ENCODE results near the gene NAMPT. TPM values are rescaled to one million over a fixed set of nuclear protein-coding genes. Genes with fewer than 3 reads are reported as not detected.

Gene NAMPT
- 184 TPM for total RNA-seq
- long read RNA-seq, full-length matches to known transcripts: 174 of 210 reads
- long read RNA-seq, partial matches to known transcripts: 6 of 210 reads
- long read RNA-seq, other reads (novel, unspliced or antisense): 30 of 210 reads

DNA sequence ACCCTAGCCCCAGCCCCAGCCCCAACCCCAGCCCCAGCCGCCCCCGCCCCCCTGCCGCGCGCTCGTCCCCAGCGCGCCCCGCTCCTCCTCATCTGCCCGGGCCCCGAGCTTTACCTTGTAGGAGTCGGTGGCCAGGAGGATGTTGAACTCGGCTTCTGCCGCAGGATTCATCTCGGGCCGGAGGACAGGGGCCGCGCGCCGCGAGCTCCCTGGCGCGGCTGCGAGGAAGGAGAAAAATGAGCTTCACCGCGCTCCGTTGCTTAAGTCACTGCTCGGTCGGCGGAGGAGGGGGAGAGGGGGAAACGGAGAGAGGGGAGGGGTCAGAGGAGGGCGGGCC is at the start of gene NAMPT:
Gene NAMPT (minus strand): TSS at position 270 of the 337 bp plus-strand sequence. CDS start 99 bp downstream, at position 171.
- no peak for TF ChIP-seq CTCF (IDR thresholded peaks at IDR 0.05)
- intact Hi-C loops (cut with DNase I): no loop called here
- Histone ChIP-seq H3K27me3 (no peaks in the 10 kb centered on the region), H3K27ac (peak within 1 kb of the TSS; percentile 95), H3K9me3 (no peaks in the 10 kb centered on the region), H3K36me3 (no peaks in the 10 kb centered on the region), H3K4me1 (peaks cover 36% of the 10 kb centered on the region), H3K4me3 (peak within 1 kb of the TSS; percentile 81)
- ATAC-seq (no peak), DNase-seq (no peak)

DNA sequence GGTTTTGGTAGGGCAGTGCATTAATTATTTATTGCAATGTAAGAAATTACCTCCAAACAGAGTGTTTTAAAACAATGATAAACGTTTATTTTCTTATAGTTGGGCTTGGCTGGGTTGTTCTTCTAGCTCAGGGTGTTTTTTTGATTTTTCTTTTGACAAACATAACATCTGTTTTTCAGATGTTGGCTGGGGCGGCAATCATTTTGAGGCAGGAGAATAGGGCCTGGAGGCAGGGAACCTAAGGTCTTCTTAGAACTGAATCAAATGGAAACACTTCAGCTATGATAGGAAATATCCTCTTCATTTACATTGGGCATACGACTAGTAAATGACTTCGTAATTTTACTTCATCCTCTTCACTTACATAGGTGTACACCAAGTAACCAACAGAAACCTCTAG is 47.4 kb upstream of the NAMPT start:
- DNase-seq: no peak
- H3K9me3 ChIP-seq: no peaks in the 10 kb centered on the region
- H3K4me1 ChIP-seq: no peaks in the 10 kb centered on the region
- H3K27ac ChIP-seq: no peak overlapping the region
- TF ChIP-seq CTCF (IDR thresholded peaks at IDR 0.05): no peak
- H3K27me3 ChIP-seq: no peaks in the 10 kb centered on the region
- H3K4me3 ChIP-seq: no peak overlapping the region
- ATAC-seq: no peak
- intact Hi-C loops (cut with DNase I): no loop called here
- H3K36me3 ChIP-seq: no peaks in the 10 kb centered on the region

GRCh38 chr7:106331441-106332175 is 46.8 kb upstream of the NAMPT start:
- no peak overlapping the region for H3K27ac ChIP-seq
- intact Hi-C loops (cut with DNase I): no loop called here
- no peak for ATAC-seq
- TF ChIP-seq CTCF (IDR thresholded peaks at IDR 0.05): no peak
- H3K4me1 ChIP-seq: no peaks in the 10 kb centered on the region
- no peaks in the 10 kb centered on the region for H3K36me3 ChIP-seq
- no peaks in the 10 kb centered on the region for H3K9me3 ChIP-seq
- DNase-seq: no peak
- no peaks in the 10 kb centered on the region for H3K27me3 ChIP-seq
- no peak overlapping the region for H3K4me3 ChIP-seq

GRCh38 chr7:106329971-106330733 is 45.4 kb upstream of the NAMPT start:
- no peak for ATAC-seq
- Histone ChIP-seq H3K4me3 (no peak overlapping the region), H3K27me3 (no peaks in the 10 kb centered on the region), H3K27ac (no peak overlapping the region), H3K36me3 (no peaks in the 10 kb centered on the region), H3K4me1 (no peaks in the 10 kb centered on the region), H3K9me3 (no peaks in the 10 kb centered on the region)
- intact Hi-C loops (cut with DNase I): no loop called here
- no peak for TF ChIP-seq CTCF (IDR thresholded peaks at IDR 0.05)
- DNase-seq: no peak

DNA sequence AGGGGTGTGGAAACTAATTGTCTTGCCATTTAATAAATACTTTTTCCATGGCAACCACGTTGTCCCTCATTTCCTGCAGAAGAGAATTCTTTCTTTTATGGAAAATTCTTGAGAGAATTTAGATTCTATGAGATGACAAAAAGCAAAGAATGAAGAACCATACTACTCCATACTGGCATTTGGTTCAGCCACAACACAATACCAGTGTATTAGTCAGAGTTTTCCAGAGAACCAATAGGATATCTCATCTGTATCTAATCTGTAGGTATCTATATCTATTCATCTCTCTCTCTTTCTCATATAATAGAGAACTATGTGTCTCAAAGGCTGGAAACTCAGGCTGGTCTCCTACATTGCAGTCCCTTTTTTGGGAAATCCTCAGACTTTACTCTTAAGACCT is 44.6 kb upstream of the NAMPT start:
- Histone ChIP-seq H3K4me1 (no peaks in the 10 kb centered on the region), H3K4me3 (no peak overlapping the region), H3K27ac (no peak overlapping the region)

More for the DNA sequence above, 44.6 kb upstream of the NAMPT start:
- Histone ChIP-seq H3K36me3 (no peaks in the 10 kb centered on the region), H3K27me3 (no peaks in the 10 kb centered on the region), H3K9me3 (no peaks in the 10 kb centered on the region)
- intact Hi-C loops (cut with DNase I): no loop called here
- no peak for TF ChIP-seq CTCF (IDR thresholded peaks at IDR 0.05)
- ATAC-seq: no peak
- DNase-seq: no peak

Measured in upper lobe of right lung (tissue), 1 donor.